Loucy (cell line): ENCODE measurements around the gene AAK1.

Source experiments
- H2AFZ ChIP-seq: fragments of 200-600 bp; sonication (generic); 2 replicates; pipeline ENCODE4 v1.6.0; 2016; ENCODE audit warnings: antibody characterized with exemption, mild to moderate bottlenecking, low read length, moderate library complexity
- H3F3A ChIP-seq: fragments of 200-600 bp; 2 replicates; pipeline ENCODE4 v1.6.0; 2016; ENCODE audit warnings: antibody characterized with exemption, low read depth, mild to moderate bottlenecking
- H3K27me3 ChIP-seq: fragments of 200-600 bp; sonication (generic); 2 replicates; pipeline ENCODE4 v1.6.1; 2014; ENCODE audit warnings: low read length, mild to moderate bottlenecking; ENCODE audit not compliant: insufficient read depth, poor library complexity, severe bottlenecking
- H3K36me3 ChIP-seq: fragments of 200-600 bp; sonication (generic); 2 replicates; pipeline ENCODE4 v1.6.1; 2016; ENCODE audit warnings: low read length; ENCODE audit not compliant: insufficient read depth
- H3K4me1 ChIP-seq: fragments of 200-600 bp; sonication (generic); 2 replicates; pipeline ENCODE4 v1.5.1; 2014; ENCODE audit warnings: low read length, mild to moderate bottlenecking; ENCODE audit not compliant: insufficient read depth, poor library complexity, severe bottlenecking
- H3K4me2 ChIP-seq: fragments of 200-600 bp; sonication (generic); 2 replicates; pipeline ENCODE4 v1.6.0; 2014; ENCODE audit warnings: antibody characterized with exemption, low read length, low read depth, mild to moderate bottlenecking; ENCODE audit not compliant: poor library complexity, severe bottlenecking
- H3K4me3 ChIP-seq: fragments of 200-600 bp; sonication (generic); 2 replicates; pipeline ENCODE4 v1.5.1; 2014; ENCODE audit warnings: low read length, mild to moderate bottlenecking, mixed read lengths; ENCODE audit not compliant: poor library complexity, severe bottlenecking
- H3K79me2 ChIP-seq: fragments of 200-600 bp; sonication (generic); 2 replicates; pipeline ENCODE4 v1.6.1; 2014; ENCODE audit warnings: low read length; ENCODE audit not compliant: insufficient read depth
- H3K9ac ChIP-seq: fragments of 200-600 bp; sonication (generic); 2 replicates; pipeline ENCODE4 v1.6.0; 2014; ENCODE audit warnings: mild to moderate bottlenecking, low read depth, low read length, moderate library complexity; ENCODE audit not compliant: poor library complexity, severe bottlenecking
- H3K9me2 ChIP-seq: fragments of 200-600 bp; sonication (generic); replicated peaks from 2 replicates; pipeline ENCODE4 v1.6.1; 2016; ENCODE audit warnings: low read depth, low read length, mixed read lengths
- H3K9me3 ChIP-seq: fragments of 200-600 bp; sonication (generic); 2 replicates; pipeline ENCODE4 v1.6.1; 2014; ENCODE audit warnings: mild to moderate bottlenecking, antibody characterized with exemption, low read length, low read depth; ENCODE audit not compliant: insufficient read depth
- H4K20me1 ChIP-seq: fragments of 200-600 bp; sonication (generic); 2 replicates; pipeline ENCODE4 v1.6.0; 2014; ENCODE audit warnings: antibody characterized with exemption, low read length, mild to moderate bottlenecking; ENCODE audit not compliant: insufficient read depth, poor library complexity, severe bottlenecking
- CTCF ChIP-seq: fragments of 200-600 bp; sonication (generic); conservative IDR thresholded peaks from 2 replicates; pipeline ENCODE4 v1.5.1; 2014; ENCODE audit warnings: mild to moderate bottlenecking, antibody characterized with exemption, low read length
- EZH2phosphoT487 ChIP-seq: fragments of 200-600 bp; IDR thresholded peaks from 2 replicates; pipeline ENCODE4 v1.6.1; 2018; ENCODE audit warnings: antibody characterized with exemption, mild to moderate bottlenecking, moderate library complexity, borderline replicate concordance

AAK1 gene

GRCh38 chr2:69615969-69616368 is 27.6 kb downstream of the AAK1 start:
- no peak overlapping the region for H3K4me2 ChIP-seq
- TF ChIP-seq EZH2phosphoT487 (no peak), CTCF (no peak)
- peaks cover 38% of the 10 kb centered on the region for H3K36me3 ChIP-seq
- H3F3A ChIP-seq, result peaks cover 5% of the 10 kb centered on the region; the same call in 1 of the 2 replicates
- H3K9me3 ChIP-seq, result 0 out of 2 replicates have a peak, but pooled peaks cover 7% of the 10 kb centered on the region
- H3K9me2 ChIP-seq, result no peaks in the 10 kb centered on the region
- H3K4me1 ChIP-seq, result peaks cover 52% of the 10 kb centered on the region
- no peak overlapping the region for H3K4me3 ChIP-seq
- H3K9ac ChIP-seq, result no peak overlapping the region
- H4K20me1 ChIP-seq, result peaks cover 57% of the 10 kb centered on the region
- no peak overlapping the region for H2AFZ ChIP-seq
- no peaks in the 10 kb centered on the region for H3K27me3 ChIP-seq
- H3K79me2 ChIP-seq, result peaks cover 99% of the 10 kb centered on the region

- no peak overlapping the region for H3K4me3 ChIP-seq
- TF ChIP-seq CTCF, result no peak
- TF ChIP-seq EZH2phosphoT487, result no peak
- H2AFZ ChIP-seq, result no peak overlapping the region
- H3K9ac ChIP-seq, result no peak overlapping the region
- H3K27me3 ChIP-seq, result no peaks in the 10 kb centered on the region
- H3K79me2 ChIP-seq, result peaks cover 99% of the 10 kb centered on the region
- no peak overlapping the region for H3K4me2 ChIP-seq
- H3K36me3 ChIP-seq, result peaks cover 43% of the 10 kb centered on the region
- H3K9me2 ChIP-seq, result no peaks in the 10 kb centered on the region
- H3K9me3 ChIP-seq, result peaks cover 10% of the 10 kb centered on the region
- peaks cover 49% of the 10 kb centered on the region for H4K20me1 ChIP-seq
- H3K4me1 ChIP-seq, result peaks cover 44% of the 10 kb centered on the region
- peaks cover 3% of the 10 kb centered on the region; the same call in 1 of the 2 replicates for H3F3A ChIP-seq
Measured at GRCh38 chr2:69615078-69615625, 28.4 kb downstream of the AAK1 start.

- H3K9me2 ChIP-seq, result no peaks in the 10 kb centered on the region
- no peaks in the 10 kb centered on the region for H3K27me3 ChIP-seq
- peaks cover 12% of the 10 kb centered on the region for H3K9me3 ChIP-seq
- H2AFZ ChIP-seq, result no peak overlapping the region
- H3K4me3 ChIP-seq, result no peak overlapping the region
- H4K20me1 ChIP-seq, result peaks cover 35% of the 10 kb centered on the region
- H3K4me2 ChIP-seq, result no peak overlapping the region
- peaks cover 98% of the 10 kb centered on the region for H3K79me2 ChIP-seq
- no peak for TF ChIP-seq EZH2phosphoT487
- no peak for TF ChIP-seq CTCF
- peaks cover 43% of the 10 kb centered on the region for H3K36me3 ChIP-seq
- no peak overlapping the region for H3K9ac ChIP-seq
- H3F3A ChIP-seq, result no peaks in the 10 kb centered on the region
- peaks cover 35% of the 10 kb centered on the region for H3K4me1 ChIP-seq
Measured at GRCh38 chr2:69612707-69613106, 30.8 kb downstream of the AAK1 start.
